WTC11 (cell line): ENCODE results near the gene SIN3A. TPM values are rescaled to one million over a fixed set of nuclear protein-coding genes. Genes with fewer than 3 reads are reported as not detected.

ENCODE experiments used
- ATAC-seq: fragments of 200-7000 bp; cut with Tn5 transposase; 2 replicates; pipeline ENCODE4 v1.10.0; 2021; ENCODE audit warnings: mild to moderate bottlenecking, moderate library complexity
- CTCF ChIA-PET: fragments of 300-600 bp; sonication (Branson Sonifier 250); formaldehyde crosslinking; loops from one replicate; lab custom pipeline; 2021; ENCODE audit warnings: antibody characterized with exemption; lab: Charles Lee
- POLR2A ChIA-PET: fragments of 350-600 bp; sonication (Branson Sonifier 250); formaldehyde crosslinking; loops from one replicate; lab custom pipeline; 2021; ENCODE audit warnings: antibody characterized with exemption; lab: Charles Lee
- DNase-seq: peaks from one replicate; pipeline ENCODE4 v3.0.0; 2021; ENCODE audit warnings: low spot score
- H3K27ac Mint-ChIP-seq: 2 replicates; pipeline ENCODE4 v1.8.0; 2021; ENCODE audit warnings: mixed read lengths
- H3K27me3 Mint-ChIP-seq: 2 replicates; pipeline ENCODE4 v1.8.0; 2021; ENCODE audit warnings: low read depth, mild to moderate bottlenecking, moderate library complexity, mixed read lengths
- H3K36me3 Mint-ChIP-seq: 2 replicates; pipeline ENCODE4 v1.8.0; 2021; ENCODE audit warnings: mixed read lengths
- H3K4me1 Mint-ChIP-seq: 2 replicates; pipeline ENCODE4 v1.8.0; 2022; ENCODE audit warnings: mixed read lengths
- H3K4me3 Mint-ChIP-seq: 2 replicates; pipeline ENCODE4 v1.8.0; 2021; ENCODE audit warnings: mild to moderate bottlenecking, moderate library complexity, mixed read lengths
- H3K9me3 Mint-ChIP-seq: 2 replicates; pipeline ENCODE4 v1.8.0; 2021; ENCODE audit warnings: mixed read lengths
- CBFB ChIP-seq: sonication (generic); formaldehyde crosslinking; IDR thresholded peaks from 2 replicates; pipeline ENCODE4 v1.8.1; 2022; ENCODE audit warnings: mild to moderate bottlenecking, low read depth, missing genetic modification reagents
- ELF4 ChIP-seq: sonication (generic); formaldehyde crosslinking; IDR thresholded peaks from 2 replicates; pipeline ENCODE4 v1.8.1; 2022; ENCODE audit warnings: low read depth, mild to moderate bottlenecking, moderate library complexity, missing genetic modification reagents
- FOXK1 ChIP-seq: sonication (generic); formaldehyde crosslinking; IDR thresholded peaks from 2 replicates; pipeline ENCODE4 v1.8.0; 2022; ENCODE audit warnings: mild to moderate bottlenecking, moderate library complexity, missing genetic modification reagents
- GABPB1 ChIP-seq: sonication (generic); formaldehyde crosslinking; IDR thresholded peaks from 2 replicates; pipeline ENCODE4 v1.8.1; 2023; ENCODE audit warnings: mild to moderate bottlenecking, missing genetic modification reagents
- GRHL2 ChIP-seq: fragments of 250-450 bp; sonication (Bioruptor Pico); IDR thresholded peaks from 2 replicates; pipeline ENCODE4 v1.8.0; 2022; ENCODE audit warnings: mild to moderate bottlenecking, moderate library complexity; ENCODE audit not compliant: insufficient replicate concordance, severe bottlenecking
- SMAD3 ChIP-seq: sonication (generic); formaldehyde crosslinking; IDR thresholded peaks from 2 replicates; pipeline ENCODE4 v1.8.0; 2022; ENCODE audit warnings: missing genetic modification reagents, mild to moderate bottlenecking, borderline replicate concordance
- SP1 ChIP-seq: sonication (generic); formaldehyde crosslinking; conservative IDR thresholded peaks from 2 replicates; pipeline ENCODE4 v1.8.1; 2022; ENCODE audit warnings: missing genetic modification reagents
- ZNF121 ChIP-seq: sonication (generic); formaldehyde crosslinking; IDR thresholded peaks from 2 replicates; pipeline ENCODE4 v1.8.0; 2023; ENCODE audit warnings: missing genetic modification reagents
- total RNA-seq: library from RNA; stranded (reverse); gene quantifications from 3 replicates; pipeline ENCODE4 v1.2.3, GENCODE V29; 2021
- TF ChIP-seq, protein P1 (sequence below): sonication (generic); formaldehyde crosslinking; IDR thresholded peaks from 2 replicates; pipeline ENCODE4 v1.8.1; 2023; ENCODE audit warnings: mild to moderate bottlenecking, moderate library complexity, missing genetic modification reagents
- TF ChIP-seq, protein P2 (sequence below): sonication (generic); formaldehyde crosslinking; IDR thresholded peaks from 2 replicates; pipeline ENCODE4 v1.8.0; 2023; ENCODE audit warnings: mild to moderate bottlenecking, missing genetic modification reagents
- TF ChIP-seq, protein P3 (sequence below): fragments of 200-600 bp; IDR thresholded peaks from 2 replicates; pipeline ENCODE4 v1.8.0; 2022; ENCODE audit warnings: antibody characterized with exemption
- TF ChIP-seq, protein P4 (sequence below): fragments of 250-450 bp; sonication (Bioruptor Pico); conservative IDR thresholded peaks from 2 replicates; pipeline ENCODE4 v1.9.0; 2021; ENCODE audit warnings: mild to moderate bottlenecking
- TF ChIP-seq, protein P5 (sequence below): sonication (generic); formaldehyde crosslinking; IDR thresholded peaks from 2 replicates; pipeline ENCODE4 v1.8.1; 2022; ENCODE audit warnings: mild to moderate bottlenecking, missing genetic modification reagents, moderate library complexity, borderline replicate concordance

The SIN3A gene
- total RNA-seq, 1 experiment from 2014 or later, result 113 TPM

DNA sequence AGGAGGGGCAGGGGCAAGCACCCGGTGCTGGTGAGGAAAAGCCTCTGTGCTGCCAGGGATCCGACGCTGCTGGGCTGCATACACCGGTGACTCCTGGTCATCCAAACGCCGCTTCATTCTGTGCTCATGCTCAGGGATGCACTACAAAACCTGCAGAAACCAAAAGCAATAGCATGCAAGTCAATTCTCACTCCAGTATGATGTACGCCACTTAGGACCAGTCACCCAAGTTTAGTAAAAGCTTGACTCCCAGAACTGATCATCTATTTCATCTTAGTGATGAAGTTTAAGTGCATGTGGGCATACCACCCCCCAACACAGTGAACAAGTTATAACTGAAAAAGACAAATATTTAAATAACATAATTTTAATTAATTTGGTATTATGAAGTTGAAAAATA lies 21.2 kb downstream of the SIN3A start:
- DNase-seq (no peak), ATAC-seq (no peak)
- H3K27ac Mint-ChIP-seq, result no peak overlapping the region
- H3K36me3 Mint-ChIP-seq, result peaks cover 37% of the 10 kb centered on the region
- ChIA-PET POLR2A (no interaction called here), CTCF (no interaction called here)
- TF ChIP-seq CBFB (no peak), GRHL2 (CRISPR knock-in tag) (no peak), SMAD3 (CRISPR knock-in tag) (no peak), ELF4 (CRISPR knock-in tag) (no peak), ZNF121 (CRISPR knock-in tag) (no peak), SP1 (CRISPR knock-in tag) (no peak), GABPB1 (CRISPR knock-in tag) (no peak)
- TF ChIP-seq, protein P1, sequence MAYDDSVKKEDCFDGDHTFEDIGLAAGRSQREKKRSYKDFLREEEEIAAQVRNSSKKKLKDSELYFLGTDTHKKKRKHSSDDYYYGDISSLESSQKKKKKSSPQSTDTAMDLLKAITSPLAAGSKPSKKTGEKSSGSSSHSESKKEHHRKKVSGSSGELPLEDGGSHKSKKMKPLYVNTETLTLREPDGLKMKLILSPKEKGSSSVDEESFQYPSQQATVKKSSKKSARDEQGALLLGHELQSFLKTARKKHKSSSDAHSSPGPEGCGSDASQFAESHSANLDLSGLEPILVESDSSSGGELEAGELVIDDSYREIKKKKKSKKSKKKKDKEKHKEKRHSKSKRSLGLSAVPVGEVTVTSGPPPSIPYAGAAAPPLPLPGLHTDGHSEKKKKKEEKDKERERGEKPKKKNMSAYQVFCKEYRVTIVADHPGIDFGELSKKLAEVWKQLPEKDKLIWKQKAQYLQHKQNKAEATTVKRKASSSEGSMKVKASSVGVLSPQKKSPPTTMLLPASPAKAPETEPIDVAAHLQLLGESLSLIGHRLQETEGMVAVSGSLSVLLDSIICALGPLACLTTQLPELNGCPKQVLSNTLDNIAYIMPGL (CRISPR knock-in tag), result no peak
- TF ChIP-seq, protein P2, sequence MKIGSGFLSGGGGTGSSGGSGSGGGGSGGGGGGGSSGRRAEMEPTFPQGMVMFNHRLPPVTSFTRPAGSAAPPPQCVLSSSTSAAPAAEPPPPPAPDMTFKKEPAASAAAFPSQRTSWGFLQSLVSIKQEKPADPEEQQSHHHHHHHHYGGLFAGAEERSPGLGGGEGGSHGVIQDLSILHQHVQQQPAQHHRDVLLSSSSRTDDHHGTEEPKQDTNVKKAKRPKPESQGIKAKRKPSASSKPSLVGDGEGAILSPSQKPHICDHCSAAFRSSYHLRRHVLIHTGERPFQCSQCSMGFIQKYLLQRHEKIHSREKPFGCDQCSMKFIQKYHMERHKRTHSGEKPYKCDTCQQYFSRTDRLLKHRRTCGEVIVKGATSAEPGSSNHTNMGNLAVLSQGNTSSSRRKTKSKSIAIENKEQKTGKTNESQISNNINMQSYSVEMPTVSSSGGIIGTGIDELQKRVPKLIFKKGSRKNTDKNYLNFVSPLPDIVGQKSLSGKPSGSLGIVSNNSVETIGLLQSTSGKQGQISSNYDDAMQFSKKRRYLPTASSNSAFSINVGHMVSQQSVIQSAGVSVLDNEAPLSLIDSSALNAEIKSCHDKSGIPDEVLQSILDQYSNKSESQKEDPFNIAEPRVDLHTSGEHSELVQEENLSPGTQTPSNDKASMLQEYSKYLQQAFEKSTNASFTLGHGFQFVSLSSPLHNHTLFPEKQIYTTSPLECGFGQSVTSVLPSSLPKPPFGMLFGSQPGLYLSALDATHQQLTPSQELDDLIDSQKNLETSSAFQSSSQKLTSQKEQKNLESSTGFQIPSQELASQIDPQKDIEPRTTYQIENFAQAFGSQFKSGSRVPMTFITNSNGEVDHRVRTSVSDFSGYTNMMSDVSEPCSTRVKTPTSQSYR (CRISPR knock-in tag), result no peak
- TF ChIP-seq, protein P3, sequence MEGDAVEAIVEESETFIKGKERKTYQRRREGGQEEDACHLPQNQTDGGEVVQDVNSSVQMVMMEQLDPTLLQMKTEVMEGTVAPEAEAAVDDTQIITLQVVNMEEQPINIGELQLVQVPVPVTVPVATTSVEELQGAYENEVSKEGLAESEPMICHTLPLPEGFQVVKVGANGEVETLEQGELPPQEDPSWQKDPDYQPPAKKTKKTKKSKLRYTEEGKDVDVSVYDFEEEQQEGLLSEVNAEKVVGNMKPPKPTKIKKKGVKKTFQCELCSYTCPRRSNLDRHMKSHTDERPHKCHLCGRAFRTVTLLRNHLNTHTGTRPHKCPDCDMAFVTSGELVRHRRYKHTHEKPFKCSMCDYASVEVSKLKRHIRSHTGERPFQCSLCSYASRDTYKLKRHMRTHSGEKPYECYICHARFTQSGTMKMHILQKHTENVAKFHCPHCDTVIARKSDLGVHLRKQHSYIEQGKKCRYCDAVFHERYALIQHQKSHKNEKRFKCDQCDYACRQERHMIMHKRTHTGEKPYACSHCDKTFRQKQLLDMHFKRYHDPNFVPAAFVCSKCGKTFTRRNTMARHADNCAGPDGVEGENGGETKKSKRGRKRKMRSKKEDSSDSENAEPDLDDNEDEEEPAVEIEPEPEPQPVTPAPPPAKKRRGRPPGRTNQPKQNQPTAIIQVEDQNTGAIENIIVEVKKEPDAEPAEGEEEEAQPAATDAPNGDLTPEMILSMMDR, result no peak
- H3K4me1 Mint-ChIP-seq, result no peaks in the 10 kb centered on the region
- H3K4me3 Mint-ChIP-seq, result no peak overlapping the region
- no peaks in the 10 kb centered on the region for H3K9me3 Mint-ChIP-seq
- no peaks in the 10 kb centered on the region for H3K27me3 Mint-ChIP-seq

DNA sequence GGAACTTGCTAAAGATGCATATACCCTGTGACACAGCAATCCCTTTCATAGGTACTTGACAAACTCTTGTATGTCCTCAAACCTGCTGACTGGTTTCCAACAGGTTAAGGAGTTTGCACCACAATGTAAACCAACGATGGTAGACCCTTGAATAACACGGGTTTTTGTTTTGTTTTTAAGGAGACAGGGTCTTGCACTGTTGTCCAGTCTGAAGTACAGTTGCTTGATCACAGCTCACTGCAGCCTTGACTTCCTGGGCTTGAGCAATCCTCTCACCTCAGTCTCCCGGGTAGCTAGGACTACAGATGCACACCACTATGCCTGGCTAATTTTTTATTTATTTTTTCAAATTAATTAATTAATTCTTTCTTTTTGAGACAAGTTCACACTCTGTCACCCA lies 23.3 kb downstream of the SIN3A start:
- no peaks in the 10 kb centered on the region for H3K9me3 Mint-ChIP-seq
- H3K36me3 Mint-ChIP-seq, result peaks cover 34% of the 10 kb centered on the region
- TF ChIP-seq FOXK1 (no peak), ZNF121 (CRISPR knock-in tag) (0 out of 2 replicates have a peak, but pooled peaks have one; percentile 16)
- no peak overlapping the region for H3K4me3 Mint-ChIP-seq
- no peak for ATAC-seq
- POLR2A ChIA-PET, result no interaction called here
- H3K27me3 Mint-ChIP-seq, result no peaks in the 10 kb centered on the region
- no peak for DNase-seq
- CTCF ChIA-PET, result no interaction called here
- no peak overlapping the region for H3K27ac Mint-ChIP-seq
- H3K4me1 Mint-ChIP-seq, result no peaks in the 10 kb centered on the region

DNA sequence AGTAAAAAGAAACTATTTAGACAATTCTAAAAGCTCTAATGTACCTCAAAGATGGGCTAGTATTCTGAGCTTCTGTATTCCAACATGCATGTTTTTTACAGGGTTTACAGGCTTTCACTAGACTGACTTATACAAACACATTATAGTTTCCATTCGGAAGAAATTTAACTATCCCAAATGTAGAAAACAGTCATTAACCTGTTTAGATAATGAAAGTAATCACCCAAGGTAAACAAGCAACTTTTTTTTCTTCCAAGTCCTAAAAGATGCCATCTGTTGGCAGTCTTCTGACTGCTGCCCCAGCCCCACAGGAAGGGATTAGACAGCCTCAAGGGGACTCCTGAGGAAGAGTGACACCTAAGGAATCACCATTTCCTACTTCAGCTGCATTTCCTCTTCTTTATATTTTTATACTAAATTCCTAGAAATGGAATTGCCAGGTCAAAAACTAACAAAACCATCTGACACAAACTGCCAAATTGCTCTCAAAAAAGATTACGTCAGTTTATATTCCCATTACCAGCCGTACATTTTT lies 25.5 kb downstream of the SIN3A start:
- no peak for ATAC-seq
- Mint-ChIP-seq H3K4me1 (no peaks in the 10 kb centered on the region), H3K27me3 (no peaks in the 10 kb centered on the region), H3K4me3 (no peak overlapping the region), H3K9me3 (no peaks in the 10 kb centered on the region), H3K36me3 (peaks cover 50% of the 10 kb centered on the region), H3K27ac (no peak overlapping the region)
- no peak for DNase-seq
- TF ChIP-seq, protein P4, sequence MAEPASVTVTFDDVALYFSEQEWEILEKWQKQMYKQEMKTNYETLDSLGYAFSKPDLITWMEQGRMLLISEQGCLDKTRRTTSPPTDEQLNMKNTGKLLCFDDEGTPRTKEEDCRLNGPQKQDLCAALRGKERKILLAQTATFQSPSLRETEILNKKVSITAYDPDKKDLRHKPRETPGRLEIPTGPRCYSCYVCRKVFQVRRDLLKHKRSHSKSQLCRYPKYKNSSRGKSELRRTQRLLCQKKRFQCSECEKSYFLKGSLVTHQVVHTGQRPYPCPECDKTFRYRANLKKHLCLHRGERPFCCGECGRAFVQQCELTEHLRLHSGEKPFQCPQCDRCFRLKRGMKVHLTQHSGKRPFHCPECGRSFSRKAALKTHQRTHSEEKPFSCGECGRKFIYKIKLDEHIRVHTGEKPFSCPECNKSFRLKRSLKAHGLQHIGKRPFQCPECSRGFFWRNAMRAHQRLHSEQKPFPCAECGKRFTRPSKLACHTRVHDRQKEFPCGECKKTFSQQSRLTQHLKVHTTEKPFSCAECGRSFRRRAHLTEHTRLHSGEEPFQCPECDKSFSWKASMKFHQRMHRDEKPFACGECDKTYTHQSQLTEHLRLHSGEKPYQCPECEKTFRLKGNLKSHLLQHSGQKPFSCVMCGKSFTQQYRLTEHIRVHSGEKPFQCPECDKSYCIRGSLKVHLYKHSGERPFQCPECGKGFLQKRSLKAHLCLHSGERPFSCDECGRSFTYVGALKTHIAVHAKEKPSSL (CRISPR knock-in tag), result no peak
- TF ChIP-seq, protein P5, sequence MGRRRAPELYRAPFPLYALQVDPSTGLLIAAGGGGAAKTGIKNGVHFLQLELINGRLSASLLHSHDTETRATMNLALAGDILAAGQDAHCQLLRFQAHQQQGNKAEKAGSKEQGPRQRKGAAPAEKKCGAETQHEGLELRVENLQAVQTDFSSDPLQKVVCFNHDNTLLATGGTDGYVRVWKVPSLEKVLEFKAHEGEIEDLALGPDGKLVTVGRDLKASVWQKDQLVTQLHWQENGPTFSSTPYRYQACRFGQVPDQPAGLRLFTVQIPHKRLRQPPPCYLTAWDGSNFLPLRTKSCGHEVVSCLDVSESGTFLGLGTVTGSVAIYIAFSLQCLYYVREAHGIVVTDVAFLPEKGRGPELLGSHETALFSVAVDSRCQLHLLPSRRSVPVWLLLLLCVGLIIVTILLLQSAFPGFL, result no peak
- CTCF ChIA-PET, result no interaction called here
- POLR2A ChIA-PET, result no interaction called here
